ENCODE measurements around the gene SLC44A2.
A peak's percentile ranks its signal among the peaks of the same experiment; 100 is the strongest.
"Not testable (repeated sequence)": the region's sequence is repeated elsewhere in the genome, so short reads cannot be mapped to it uniquely, and the experiment has no call there.

Gene SLC44A2

DNA sequence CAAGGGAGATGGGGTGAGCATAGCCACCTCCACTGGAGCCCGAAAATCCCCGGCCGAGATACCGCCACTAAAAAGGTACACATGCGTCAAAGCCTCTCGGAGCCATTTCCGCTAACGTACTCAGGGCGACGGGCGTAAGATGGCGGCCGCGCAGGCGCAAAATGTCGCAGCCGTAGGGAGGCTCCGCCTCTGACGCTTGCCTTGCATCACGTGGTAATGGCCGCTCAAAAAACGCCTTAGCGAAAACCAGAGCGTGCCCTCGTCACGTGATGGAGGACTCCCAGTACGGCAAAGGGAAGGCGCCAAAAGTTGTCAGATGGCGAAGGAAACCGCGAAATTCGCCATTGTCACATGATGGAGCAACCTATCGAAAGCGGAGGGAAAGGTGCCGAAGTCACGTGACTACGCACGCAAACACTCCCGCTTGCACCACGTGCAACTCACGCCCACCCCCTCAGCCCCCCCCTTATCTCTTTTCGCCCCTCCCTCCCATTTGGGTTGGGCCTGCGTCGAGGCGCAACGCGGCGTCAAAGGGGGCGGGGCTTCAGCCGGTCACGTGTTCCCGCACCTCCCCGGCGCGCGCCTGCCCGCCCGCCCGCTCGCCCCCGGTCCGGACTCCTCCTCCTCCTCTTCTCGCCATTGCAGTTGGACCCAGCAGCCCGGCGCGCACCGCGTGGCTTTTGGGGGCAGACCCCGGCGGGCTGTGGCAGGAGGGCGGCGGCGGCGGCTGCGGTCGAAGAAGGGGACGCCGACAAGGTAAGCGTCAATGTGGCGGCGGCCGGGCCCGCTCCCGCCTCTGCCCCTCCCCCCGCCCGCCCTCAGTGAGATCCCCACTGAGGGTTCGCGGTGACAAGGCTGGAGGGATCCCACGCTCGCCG is 28.6 kb downstream of the SLC44A2 start, which contains the start of gene ILF3:
ILF3 (plus strand) TSS at position 615 of the 878 bp plus-strand sequence. CDS start 16,260 bp downstream, outside the sequence.
- DNase-seq: peak; percentile 84 to 97

- DNase-seq: no peak
Observed at GRCh38 chr19:10654610-10655456, 29.5 kb downstream of the SLC44A2 start.

GRCh38 chr19:10655457-10656312 is 30.3 kb downstream of the SLC44A2 start:
- DNase-seq: no peak

- DNase-seq: no peak
Observed at GRCh38 chr19:10660346-10660745, 35.0 kb downstream of the SLC44A2 start.

DNA sequence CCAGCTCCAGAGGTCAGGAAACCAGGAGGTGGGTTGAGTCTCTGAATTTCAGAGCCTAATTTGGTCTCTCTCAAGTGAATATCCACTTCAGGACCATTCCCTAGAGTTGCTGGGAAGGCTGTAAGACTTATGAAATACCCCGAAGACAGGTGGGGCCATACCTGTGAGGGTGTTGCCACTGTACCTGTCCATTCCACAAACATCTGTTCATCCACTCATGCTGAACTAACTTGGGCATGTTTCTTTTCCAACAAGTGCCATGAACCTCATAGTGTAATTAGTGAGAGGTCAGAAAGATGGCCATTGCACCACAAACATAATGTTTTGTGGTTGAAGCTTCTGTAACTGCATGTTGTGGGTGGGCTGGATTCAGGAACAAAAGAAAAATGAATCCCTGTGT is 36.6 kb downstream of the SLC44A2 start:
- no peak for DNase-seq

GRCh38 chr19:10662384-10663251 is 37.3 kb downstream of the SLC44A2 start:
- DNase-seq: no peak

GRCh38 chr19:10663252-10663563 is 37.9 kb downstream of the SLC44A2 start:
- not testable (repeated sequence) for DNase-seq

DNA sequence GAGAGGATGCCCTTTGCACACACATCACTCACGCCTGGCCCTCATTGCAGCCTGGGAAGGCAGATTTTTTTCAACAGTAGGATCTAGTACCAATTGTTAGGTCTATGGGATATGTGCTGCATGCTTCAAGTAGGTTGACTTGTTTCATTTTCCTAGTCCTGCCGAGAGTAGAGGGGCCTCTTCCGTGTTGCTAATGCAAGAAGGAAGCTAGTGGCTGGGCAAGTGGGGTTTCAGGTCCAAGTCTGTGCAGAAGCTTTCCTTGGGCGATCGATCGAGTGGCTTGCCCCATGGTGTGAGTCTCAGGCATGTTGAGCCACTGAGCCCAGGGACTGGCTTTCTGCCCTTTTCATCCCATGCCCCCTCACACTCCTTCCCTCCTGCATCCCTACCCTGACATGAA is 42.5 kb downstream of the SLC44A2 start:
- DNase-seq: no peak

DNA sequence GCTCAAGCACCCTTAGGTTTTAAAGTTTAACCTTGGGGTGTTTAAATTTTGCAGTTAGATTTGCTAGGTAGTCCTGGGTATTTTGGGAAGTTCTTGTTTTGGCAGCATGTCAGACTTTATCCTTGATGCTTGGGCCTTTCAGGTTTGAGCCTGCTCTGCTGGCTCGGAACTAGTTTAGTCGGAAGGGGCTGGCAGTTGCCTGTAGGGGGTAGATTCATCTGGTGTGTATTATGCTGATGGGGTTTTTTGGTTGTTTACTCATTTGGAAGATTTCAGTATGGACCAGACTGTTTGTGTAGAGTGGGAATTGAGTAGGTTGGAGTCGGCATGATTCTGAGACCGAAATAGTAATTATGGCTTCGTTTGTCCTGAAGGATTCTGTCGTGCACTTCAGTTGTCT is 43.9 kb downstream of the SLC44A2 start:
- no peak for DNase-seq

GRCh38 chr19:10670182-10670581 is 44.8 kb downstream of the SLC44A2 start:
- peak in 1 of 2 experiments; percentile 44 for DNase-seq

GRCh38 chr19:10670876-10671804 is 45.8 kb downstream of the SLC44A2 start:
- DNase-seq: peak in 1 of 2 experiments; percentile 12

DNA sequence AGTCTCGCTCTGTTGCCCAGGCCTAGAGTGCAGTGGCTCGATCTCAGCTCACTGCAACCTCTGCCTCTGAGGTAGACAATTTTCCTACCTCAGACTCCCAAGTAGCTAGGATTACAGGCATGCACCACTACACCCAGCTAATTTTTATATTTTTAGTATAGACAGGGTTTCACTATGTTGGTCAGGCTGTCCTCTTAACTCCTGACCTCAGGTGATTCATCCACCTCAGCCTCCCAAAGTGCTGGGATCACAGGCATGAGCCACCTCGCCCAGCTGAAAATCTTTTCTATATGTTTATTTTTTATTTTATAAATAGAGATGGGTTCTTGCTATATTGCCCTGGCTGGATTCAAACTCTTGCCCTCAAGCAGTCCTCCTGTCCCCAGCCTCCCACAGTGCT is 46.6 kb downstream of the SLC44A2 start:
- not testable (repeated sequence) for DNase-seq

- not testable (repeated sequence) for DNase-seq
Observed at GRCh38 chr19:10675214-10675613, 49.9 kb downstream of the SLC44A2 start.

DNA sequence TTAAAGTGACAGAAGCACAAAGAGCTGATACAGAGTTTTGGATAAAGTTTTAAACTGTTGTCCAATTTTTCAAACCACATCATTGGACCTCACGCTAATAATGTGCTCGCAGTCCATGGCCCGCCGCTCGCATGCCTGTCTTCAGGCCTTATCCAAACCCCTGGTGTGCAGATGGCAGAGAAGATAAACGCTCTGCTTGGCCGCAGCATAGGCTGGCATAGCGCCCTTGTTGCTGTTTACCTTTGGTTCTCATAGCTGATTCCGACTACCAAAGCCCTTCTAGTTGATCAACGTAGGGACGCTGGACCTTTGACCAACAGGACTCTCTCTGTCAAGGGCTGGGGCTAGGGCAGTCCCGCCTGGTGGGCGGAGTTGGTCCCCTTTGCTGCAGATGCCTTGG is 52.4 kb downstream of the SLC44A2 start:
- peak in 1 of 2 experiments; percentile 15 for DNase-seq

GRCh38 chr19:10678813-10679212 is 53.5 kb downstream of the SLC44A2 start:
- DNase-seq: no peak

- DNase-seq: no peak
Observed at GRCh38 chr19:10679743-10680142, 54.4 kb downstream of the SLC44A2 start.

DNA sequence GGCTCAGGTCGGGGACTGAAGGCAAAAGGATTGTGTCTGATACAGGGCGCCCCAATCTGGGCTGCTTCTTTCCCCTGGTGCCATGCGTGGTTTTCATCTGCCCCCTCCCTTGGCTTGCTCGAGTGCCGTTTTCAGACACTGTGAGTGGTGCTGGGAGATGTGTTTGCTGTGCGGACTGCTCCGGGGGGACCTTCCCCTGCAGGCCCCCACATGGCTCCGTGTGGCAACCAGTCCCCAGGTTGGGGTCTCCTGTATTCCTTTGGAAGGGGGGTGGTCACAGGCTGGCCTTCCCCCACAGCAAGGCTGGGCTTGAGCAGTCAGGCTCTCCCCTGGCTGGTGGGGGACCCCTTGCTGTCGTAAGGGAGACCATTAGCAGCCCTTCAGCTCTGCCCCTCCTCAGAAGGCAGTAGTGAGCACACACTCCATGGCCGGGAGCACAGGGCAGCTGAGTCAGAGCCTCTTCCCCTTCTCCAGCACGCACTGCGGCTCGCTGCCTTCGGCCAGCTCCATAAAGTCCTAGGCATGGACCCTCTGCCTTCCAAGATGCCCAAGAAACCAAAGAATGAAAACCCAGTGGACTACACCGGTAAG is 55.3 kb downstream of the SLC44A2 start:
- DNase-seq: no peak

GRCh38 chr19:10681658-10682057 is 56.3 kb downstream of the SLC44A2 start:
- no peak for DNase-seq

- DNase-seq: no peak
Observed at GRCh38 chr19:10682397-10683063, 57.2 kb downstream of the SLC44A2 start.

GRCh38 chr19:10683064-10683426 is 57.7 kb downstream of the SLC44A2 start:
- DNase-seq: no peak
